Neural cell (in vitro differentiated cells): Measurements from ENCODE around the gene OTUD3.

Experiments used
- EP300 ChIP-seq: fragments of 450-650 bp; conservative IDR thresholded peaks from 2 replicates; pipeline ENCODE4 v1.6.1; 2014; ENCODE audit warnings: antibody characterized with exemption, mild to moderate bottlenecking, moderate library complexity; ENCODE audit not compliant: poor library complexity, severe bottlenecking
- MXI1 ChIP-seq: fragments of 450-650 bp; conservative IDR thresholded peaks from 2 replicates; pipeline ENCODE4 v1.6.1; 2014; ENCODE audit warnings: antibody characterized with exemption, mild to moderate bottlenecking; ENCODE audit not compliant: poor library complexity, severe bottlenecking
- POLR2AphosphoS5 ChIP-seq: IDR thresholded peaks from 2 replicates; pipeline ENCODE4 v1.6.1; 2012
- RAD21 ChIP-seq: fragments of 450-650 bp; conservative IDR thresholded peaks from 2 replicates; pipeline ENCODE4 v1.6.1; 2014; ENCODE audit warnings: antibody characterized with exemption, mild to moderate bottlenecking, moderate library complexity
- SMC3 ChIP-seq: fragments of 450-650 bp; conservative IDR thresholded peaks from 2 replicates; pipeline ENCODE4 v1.6.1; 2014; ENCODE audit warnings: antibody characterized with exemption, mild to moderate bottlenecking, moderate library complexity; ENCODE audit not compliant: poor library complexity
- TF ChIP-seq, protein P1 (sequence below): fragments of 450-650 bp; IDR thresholded peaks from 2 replicates; pipeline ENCODE4 v1.5.1; 2014; ENCODE audit warnings: antibody characterized with exemption, mild to moderate bottlenecking, moderate library complexity; ENCODE audit not compliant: poor library complexity, severe bottlenecking
- TF ChIP-seq, protein P2 (sequence below): IDR thresholded peaks from 2 replicates; pipeline ENCODE4 v1.6.1; 2012; ENCODE audit warnings: borderline replicate concordance

DNA sequence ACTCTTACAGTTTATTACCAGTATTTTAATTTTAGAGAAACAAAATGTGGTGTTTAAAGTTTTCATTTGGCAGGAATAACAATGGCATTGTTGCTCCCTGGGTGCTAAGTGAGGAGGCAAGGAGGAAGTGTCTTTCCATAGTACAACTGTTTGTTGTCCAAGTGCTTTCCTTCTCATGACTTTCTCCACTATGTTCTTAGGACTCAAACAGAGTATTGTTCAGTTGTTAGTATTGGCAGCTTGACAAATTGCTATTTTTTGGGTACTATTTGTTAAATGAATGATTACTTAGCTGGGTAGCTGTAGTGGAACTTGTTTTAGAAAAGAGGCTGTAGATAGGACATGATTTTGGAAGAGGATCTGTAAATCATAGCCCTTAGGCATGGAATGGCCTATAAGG, 7.5 kb downstream of the OTUD3 start:
- TF ChIP-seq MXI1 = no peak
- TF ChIP-seq POLR2AphosphoS5 = no peak
- TF ChIP-seq, protein P1, sequence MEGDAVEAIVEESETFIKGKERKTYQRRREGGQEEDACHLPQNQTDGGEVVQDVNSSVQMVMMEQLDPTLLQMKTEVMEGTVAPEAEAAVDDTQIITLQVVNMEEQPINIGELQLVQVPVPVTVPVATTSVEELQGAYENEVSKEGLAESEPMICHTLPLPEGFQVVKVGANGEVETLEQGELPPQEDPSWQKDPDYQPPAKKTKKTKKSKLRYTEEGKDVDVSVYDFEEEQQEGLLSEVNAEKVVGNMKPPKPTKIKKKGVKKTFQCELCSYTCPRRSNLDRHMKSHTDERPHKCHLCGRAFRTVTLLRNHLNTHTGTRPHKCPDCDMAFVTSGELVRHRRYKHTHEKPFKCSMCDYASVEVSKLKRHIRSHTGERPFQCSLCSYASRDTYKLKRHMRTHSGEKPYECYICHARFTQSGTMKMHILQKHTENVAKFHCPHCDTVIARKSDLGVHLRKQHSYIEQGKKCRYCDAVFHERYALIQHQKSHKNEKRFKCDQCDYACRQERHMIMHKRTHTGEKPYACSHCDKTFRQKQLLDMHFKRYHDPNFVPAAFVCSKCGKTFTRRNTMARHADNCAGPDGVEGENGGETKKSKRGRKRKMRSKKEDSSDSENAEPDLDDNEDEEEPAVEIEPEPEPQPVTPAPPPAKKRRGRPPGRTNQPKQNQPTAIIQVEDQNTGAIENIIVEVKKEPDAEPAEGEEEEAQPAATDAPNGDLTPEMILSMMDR = no peak
- TF ChIP-seq, protein P2, sequence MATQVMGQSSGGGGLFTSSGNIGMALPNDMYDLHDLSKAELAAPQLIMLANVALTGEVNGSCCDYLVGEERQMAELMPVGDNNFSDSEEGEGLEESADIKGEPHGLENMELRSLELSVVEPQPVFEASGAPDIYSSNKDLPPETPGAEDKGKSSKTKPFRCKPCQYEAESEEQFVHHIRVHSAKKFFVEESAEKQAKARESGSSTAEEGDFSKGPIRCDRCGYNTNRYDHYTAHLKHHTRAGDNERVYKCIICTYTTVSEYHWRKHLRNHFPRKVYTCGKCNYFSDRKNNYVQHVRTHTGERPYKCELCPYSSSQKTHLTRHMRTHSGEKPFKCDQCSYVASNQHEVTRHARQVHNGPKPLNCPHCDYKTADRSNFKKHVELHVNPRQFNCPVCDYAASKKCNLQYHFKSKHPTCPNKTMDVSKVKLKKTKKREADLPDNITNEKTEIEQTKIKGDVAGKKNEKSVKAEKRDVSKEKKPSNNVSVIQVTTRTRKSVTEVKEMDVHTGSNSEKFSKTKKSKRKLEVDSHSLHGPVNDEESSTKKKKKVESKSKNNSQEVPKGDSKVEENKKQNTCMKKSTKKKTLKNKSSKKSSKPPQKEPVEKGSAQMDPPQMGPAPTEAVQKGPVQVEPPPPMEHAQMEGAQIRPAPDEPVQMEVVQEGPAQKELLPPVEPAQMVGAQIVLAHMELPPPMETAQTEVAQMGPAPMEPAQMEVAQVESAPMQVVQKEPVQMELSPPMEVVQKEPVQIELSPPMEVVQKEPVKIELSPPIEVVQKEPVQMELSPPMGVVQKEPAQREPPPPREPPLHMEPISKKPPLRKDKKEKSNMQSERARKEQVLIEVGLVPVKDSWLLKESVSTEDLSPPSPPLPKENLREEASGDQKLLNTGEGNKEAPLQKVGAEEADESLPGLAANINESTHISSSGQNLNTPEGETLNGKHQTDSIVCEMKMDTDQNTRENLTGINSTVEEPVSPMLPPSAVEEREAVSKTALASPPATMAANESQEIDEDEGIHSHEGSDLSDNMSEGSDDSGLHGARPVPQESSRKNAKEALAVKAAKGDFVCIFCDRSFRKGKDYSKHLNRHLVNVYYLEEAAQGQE = no peak
- TF ChIP-seq EP300 = no peak
- TF ChIP-seq RAD21 = no peak
- TF ChIP-seq SMC3 = no peak
